AG09319 (cell line): ENCODE measurements around the gene PXK.

Source experiments
- DNase-seq: peaks from one replicate; pipeline ENCODE4 v3.0.0-alpha.2; 2010; ENCODE audit warnings: low read depth; ENCODE audit errors: extremely low read depth
- TF ChIP-seq, protein P1 (sequence below): IDR thresholded peaks from 2 replicates; pipeline ENCODE4 v1.5.1; 2011; ENCODE audit warnings: low read depth, mild to moderate bottlenecking, inconsistent platforms, low read length, moderate library complexity

Gene PXK

DNA sequence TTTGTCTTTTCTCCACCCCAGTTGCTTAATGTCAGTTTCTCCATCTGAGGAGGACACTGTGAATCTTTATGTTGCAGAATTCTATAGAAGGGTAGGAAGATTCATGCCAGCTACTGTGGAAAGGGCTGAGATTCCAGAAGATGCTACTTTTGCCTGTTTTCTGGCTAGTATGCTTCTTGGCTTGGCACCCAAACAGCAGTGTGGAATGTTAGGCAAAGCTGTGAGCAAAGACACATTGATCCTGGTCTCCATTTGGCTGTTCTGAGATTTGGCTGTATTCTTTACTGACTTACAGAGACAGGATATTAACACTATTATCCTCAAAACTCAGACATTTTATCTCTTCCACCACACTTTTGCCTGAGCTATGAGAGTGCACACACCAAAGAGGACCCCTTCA is 61.6 kb downstream of the PXK start:
- TF ChIP-seq, protein P1, sequence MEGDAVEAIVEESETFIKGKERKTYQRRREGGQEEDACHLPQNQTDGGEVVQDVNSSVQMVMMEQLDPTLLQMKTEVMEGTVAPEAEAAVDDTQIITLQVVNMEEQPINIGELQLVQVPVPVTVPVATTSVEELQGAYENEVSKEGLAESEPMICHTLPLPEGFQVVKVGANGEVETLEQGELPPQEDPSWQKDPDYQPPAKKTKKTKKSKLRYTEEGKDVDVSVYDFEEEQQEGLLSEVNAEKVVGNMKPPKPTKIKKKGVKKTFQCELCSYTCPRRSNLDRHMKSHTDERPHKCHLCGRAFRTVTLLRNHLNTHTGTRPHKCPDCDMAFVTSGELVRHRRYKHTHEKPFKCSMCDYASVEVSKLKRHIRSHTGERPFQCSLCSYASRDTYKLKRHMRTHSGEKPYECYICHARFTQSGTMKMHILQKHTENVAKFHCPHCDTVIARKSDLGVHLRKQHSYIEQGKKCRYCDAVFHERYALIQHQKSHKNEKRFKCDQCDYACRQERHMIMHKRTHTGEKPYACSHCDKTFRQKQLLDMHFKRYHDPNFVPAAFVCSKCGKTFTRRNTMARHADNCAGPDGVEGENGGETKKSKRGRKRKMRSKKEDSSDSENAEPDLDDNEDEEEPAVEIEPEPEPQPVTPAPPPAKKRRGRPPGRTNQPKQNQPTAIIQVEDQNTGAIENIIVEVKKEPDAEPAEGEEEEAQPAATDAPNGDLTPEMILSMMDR: no peak
- no peak for DNase-seq

DNA sequence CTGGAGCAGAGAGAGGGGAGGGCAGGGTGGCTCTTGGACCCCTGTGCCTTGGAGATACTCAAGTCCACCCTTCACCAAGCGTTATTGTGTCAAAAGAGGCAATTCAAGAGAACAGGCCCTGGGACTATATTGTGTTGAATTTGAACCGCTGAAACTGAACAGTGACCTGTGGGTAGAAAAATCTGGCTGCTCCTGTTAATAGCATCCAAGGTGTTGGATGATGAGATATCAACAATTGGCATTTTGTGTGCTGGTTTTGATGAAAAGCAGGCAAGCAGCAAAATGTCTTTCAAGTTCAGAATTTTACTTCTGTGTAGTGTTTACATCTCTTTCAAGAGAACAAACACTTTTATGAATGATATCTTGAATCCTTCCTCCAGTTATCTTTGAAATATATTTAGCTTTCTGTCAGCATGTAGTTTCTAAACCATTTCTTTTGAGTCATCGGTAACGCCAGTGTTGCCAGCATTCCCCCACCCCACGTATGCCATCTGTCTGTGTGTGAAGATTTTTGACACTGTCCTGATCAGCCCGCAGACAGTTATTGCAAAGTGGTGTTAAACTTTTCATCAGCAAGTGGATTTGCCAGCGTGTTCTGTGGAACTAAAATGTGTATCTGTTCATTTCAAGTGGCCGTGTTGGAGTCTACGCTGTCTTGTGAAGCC is 66.1 kb downstream of the PXK start:
- TF ChIP-seq, protein P1: no peak
- DNase-seq: no peak

DNA sequence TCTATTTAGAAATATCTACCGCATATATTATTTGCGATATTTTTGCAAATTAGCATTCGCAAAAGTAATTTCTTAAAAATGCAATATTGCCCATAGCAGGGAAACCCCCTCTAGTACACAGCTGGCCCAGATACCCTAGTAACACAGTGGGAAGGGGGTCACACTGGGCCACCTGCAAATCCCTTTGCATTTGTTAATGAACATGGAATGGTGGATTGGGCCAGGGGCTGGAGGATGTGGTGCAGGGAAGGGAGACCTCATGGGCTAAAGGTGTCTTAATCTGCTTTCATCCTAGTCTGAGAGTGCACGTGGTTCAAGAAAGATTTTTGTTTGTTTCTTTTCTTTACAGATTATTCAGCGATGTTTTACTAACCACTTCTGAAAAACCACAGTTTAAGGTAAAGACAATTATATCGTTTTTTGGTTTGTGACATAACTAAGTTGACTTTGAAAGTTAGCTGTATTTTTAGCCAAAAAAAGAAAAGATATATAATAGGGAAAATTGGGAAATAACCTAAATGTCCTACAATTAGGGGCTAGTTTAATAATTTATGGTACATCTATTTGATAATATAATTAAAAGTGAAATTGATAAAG is 70.9 kb downstream of the PXK start:
- no peak for DNase-seq
- TF ChIP-seq, protein P1: no peak

DNA sequence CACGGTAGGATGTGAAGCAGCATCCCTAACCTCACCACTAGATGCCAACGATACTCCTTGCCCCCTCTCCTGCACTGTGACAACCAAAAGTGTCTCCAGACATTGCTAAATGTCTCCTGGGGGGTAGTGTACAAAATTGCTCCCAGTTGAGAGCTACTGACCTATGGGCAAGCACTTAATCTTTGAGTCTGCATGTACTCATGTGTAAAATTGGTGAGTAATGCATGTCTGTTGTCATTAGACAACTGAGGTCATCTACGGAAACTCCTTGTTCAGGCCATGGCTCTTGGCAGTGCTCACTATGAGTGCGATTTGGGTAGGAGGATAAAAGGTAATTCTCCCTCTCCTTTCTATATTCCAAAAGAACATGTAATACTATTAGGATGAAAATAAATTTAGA is 71.7 kb downstream of the PXK start:
- DNase-seq: no peak
- TF ChIP-seq, protein P1: no peak

DNA sequence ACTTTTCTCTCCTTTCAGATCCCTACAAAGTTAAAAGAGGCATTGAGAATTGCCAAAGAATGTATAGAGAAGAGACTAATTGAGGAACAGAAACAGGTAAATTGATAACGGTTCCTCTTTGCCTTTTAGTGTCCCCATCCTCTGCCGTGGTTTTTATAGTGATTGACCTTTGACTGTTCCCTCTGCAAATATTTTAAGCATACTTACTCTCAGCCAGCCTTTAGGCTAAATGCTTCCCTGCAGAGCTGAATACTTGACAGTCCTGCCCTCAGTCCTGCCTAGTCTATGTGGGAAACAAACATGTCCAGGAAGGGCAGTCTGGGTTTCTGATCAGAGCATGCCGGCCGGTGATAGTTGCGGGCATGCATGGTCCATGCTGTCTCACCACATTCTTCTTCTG is 76.2 kb downstream of the PXK start:
- no peak for DNase-seq
- TF ChIP-seq, protein P1: no peak

DNA sequence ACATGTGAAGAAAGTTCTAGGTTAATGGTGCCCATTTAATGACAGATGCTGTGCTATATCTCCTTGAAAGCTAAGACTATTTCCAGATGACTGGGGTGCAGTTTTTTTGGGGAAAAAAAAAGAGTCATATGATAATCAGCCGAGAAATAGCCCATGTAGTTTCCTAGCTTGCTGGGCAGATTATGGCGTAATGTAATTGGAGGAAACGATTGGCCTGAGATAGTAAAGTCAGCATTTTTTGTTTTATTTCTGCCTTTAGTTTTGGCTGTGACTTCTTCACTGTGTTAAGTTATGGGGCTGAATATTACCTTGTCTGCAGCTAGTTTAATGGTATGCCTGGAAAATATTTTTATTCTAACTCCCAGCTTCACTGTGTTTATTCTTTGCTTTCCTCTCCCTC is 77.0 kb downstream of the PXK start:
- TF ChIP-seq, protein P1: no peak
- DNase-seq: no peak

DNA sequence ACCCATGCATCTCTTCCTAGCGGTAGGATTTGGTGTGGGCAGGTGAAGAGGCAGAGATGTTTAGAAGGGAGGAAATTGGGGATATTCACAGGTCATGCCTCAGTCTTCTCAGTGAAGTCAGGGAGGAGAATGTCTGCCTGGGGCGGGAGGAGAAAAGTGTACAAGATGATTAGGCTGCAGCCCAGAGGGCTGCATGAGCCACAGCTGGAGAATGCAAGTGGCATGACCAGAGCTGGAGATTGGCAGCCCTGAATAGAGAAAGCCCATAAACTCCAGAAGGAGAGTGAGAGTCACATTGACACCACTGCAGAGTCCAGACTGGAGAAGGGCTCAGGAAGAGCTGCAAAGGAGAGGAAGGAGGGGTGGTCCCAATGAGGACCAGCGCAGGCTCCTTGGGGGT is 78.3 kb downstream of the PXK start:
- TF ChIP-seq, protein P1: no peak
- DNase-seq: no peak
